ENCODE measurements around the gene TEX44.

TEX44 gene

DNA sequence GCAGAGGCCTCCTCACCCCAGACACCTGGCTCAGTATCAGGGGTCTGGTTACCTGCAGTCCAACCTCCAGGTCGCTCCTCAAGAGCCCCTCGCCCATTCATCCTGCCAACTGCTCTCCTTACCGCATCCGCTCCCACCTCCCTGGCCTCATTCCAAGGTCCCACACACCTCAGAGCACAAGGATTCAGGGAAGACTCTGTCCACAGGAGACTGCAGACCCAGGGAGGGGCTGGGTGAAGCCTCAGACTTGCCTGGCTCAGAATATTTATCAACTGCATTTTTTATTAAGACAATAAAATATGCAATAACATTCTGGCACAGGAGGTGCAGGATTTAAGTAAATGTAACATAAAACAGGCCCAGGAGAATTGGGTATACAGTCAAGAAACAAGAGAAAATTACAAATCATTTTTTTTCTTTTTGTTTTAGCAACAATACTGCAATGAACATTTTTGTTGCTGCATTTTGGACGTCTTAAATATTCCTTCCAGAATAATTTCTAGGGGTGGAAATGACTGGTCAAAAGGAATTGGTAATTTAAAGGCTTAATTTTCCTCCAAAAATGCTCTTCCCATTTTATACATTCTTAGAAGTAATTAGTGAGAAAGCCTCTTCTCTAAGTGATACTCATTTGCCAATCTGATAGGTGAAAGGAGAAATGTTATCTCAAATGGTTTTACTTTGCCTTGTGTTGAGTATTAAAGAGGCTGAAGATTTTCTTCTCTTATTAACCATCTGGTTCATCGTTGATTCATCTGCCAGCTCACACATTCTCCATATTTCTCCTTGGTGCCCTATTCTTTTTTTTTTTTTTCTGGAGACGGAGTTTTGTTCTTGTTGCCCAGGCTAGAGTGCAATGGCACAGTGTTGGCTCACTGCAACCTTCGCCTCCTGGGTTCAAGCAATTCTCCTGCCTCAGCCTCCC lies 42.5 kb downstream of the TEX44 start:
- DNase-seq: no peak

DNA sequence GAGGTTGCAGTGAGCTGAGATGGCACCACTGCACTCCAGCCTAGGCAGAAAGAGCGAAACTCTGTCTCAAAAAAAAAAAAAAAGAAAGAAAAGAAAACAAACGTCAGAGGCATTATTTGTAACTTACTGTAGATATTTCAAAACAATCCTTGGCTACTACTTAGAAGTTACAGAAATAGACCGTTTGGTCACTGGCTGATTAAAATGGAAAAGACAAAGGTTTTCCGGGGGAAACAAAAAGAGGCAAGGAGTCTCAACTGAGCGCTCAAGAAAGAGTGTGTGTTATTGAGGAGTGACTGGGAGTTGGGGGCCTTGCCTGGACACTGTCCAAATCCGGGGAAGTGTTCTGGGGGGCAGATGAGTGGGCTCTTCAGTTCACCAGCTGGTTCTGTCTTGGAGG lies 47.6 kb downstream of the TEX44 start:
- peak; percentile 24 for DNase-seq

DNA sequence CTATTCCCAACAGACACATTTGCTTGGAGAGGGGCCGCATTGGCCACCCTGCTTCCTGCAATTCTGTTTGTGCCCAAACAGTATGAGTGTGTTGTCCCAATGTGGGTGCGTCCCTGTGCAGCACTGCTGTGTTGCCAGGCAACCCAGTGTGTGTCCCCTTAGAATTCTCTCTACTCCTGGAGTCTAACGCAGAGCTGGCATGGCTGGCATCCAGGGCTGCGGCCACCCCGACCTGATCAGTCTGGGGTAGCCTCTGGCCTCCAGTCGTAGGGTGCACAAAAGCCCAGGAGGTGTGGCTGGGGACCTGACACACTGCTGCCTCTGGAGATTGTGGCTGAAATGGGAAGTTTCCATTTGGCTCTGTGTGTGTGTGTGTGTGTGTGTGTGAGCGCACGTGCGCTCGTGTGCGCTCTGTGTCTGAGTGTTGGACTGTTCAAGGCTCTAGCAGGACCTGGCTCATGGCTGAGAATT lies 48.0 kb downstream of the TEX44 start:
- peak; percentile 83 for DNase-seq

DNA sequence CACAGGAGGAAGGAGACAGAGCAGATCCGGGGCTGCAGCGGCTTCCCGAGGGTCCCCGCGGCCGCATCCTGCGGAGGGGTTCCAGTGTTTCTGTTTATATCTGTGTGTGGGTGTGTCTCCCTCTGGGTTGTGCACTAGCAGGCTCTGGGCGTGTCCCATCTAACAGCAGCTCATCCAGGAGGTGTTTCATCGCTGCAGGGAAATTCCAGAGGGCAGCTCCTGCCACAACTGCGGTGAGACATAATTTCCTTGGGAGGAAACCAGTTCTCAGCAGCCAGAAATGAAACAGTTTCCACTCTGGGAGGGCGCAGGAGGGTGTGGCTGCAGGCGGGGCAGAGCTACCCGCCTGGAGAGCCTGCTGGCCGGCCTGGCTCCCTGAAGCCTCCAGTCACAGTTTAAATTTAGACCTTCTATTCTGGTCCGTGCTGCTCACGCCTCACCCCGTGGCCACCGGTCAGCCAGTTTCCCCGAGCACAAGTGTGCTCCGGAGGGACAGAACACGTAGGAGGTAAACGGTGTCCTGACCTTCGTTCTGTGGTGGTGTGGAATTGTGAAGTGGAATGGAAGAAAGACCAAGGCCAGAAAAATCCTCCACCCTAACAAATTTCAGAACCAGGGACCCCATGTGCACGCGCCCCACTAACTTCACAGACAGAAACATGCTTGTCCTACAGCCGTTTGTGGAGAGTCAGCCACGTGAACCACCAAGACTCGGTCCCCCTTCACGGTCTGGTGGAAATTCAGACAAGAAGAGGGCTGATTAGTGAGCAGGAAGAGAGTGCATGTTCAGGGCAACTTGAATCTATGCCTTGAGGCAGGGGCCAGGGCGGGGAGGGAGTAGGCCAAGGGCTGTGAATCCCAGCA lies 50.2 kb downstream of the TEX44 start:
- DNase-seq: peak; percentile 83

DNA sequence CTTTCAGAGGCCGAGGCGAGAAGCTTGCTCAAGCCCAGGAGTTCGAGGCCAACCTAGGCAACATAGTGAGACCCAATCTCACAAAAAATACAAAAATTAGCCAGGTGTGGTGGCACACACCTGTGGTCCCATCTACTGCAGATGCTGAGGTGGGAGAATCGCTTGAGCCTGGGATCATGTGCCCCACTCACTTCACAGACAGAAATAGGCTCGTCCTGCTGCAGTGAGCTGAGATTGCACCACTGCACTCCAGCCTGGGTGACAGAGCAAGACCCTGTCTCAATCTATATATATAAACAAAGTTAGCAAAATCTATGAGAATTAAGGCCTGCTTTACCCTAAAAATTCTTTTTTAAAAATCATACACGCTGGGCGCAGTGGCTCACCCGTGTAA lies 50.8 kb downstream of the TEX44 start:
- no peak for DNase-seq
